GM23338 (cell line): ENCODE data around the gene SLC8B1. TPM values are rescaled to one million over a fixed set of nuclear protein-coding genes. Genes with fewer than 3 reads are reported as not detected.

Experiments
- ATAC-seq: fragments of 200-7000 bp; cut with Tn5 transposase; 3 replicates; pipeline ENCODE4 v1.9.1; 2020
- DNase-seq: peaks from one replicate; pipeline ENCODE4 v3.0.0-alpha.2; 2015; ENCODE audit warnings: low spot score
- H2AFZ ChIP-seq: fragments of 200-600 bp; sonication (generic); 2 replicates; pipeline ENCODE4 v1.8.0; 2016; ENCODE audit warnings: antibody characterized with exemption, mild to moderate bottlenecking, moderate library complexity
- H3F3A ChIP-seq: fragments of 200-600 bp; sonication (generic); replicated peaks from 2 replicates; pipeline ENCODE4 v1.8.0; 2017; ENCODE audit warnings: antibody characterized with exemption, mixed run types, low read depth
- H3K27ac ChIP-seq: fragments of 200-600 bp; sonication (generic); 2 replicates; pipeline ENCODE4 v1.6.1; 2016; ENCODE audit warnings: low read depth
- H3K27me3 ChIP-seq: fragments of 200-600 bp; sonication (generic); 2 replicates; pipeline ENCODE4 v1.8.0; 2016; ENCODE audit warnings: mild to moderate bottlenecking, mixed run types, moderate library complexity; ENCODE audit not compliant: insufficient read depth
- H3K36me3 ChIP-seq: fragments of 200-600 bp; sonication (generic); 2 replicates; pipeline ENCODE4 v1.8.0; 2016; ENCODE audit warnings: mild to moderate bottlenecking; ENCODE audit not compliant: insufficient read depth
- H3K4me1 ChIP-seq: fragments of 200-600 bp; sonication (generic); 2 replicates; pipeline ENCODE4 v1.8.0; 2016; ENCODE audit warnings: mild to moderate bottlenecking, moderate library complexity; ENCODE audit not compliant: insufficient read depth
- H3K4me2 ChIP-seq: fragments of 200-600 bp; sonication (generic); 2 replicates; pipeline ENCODE4 v1.7.1; 2017; ENCODE audit warnings: mixed run types
- H3K4me3 ChIP-seq: fragments of 200-600 bp; sonication (generic); 2 replicates; pipeline ENCODE4 v1.6.1; 2016; ENCODE audit warnings: mixed run types
- H3K79me2 ChIP-seq: fragments of 200-600 bp; sonication (generic); replicated peaks from 2 replicates; pipeline ENCODE4 v1.8.0; 2017; ENCODE audit warnings: mild to moderate bottlenecking; ENCODE audit not compliant: insufficient read depth
- H3K9me2 ChIP-seq: fragments of 200-600 bp; sonication (generic); 2 replicates; pipeline ENCODE4 v1.8.0; 2017; ENCODE audit not compliant: insufficient read depth
- H4K20me1 ChIP-seq: fragments of 200-600 bp; sonication (generic); replicated peaks from 2 replicates; pipeline ENCODE4 v1.8.0; 2017; ENCODE audit warnings: mild to moderate bottlenecking; ENCODE audit not compliant: insufficient read depth
- H3K27ac Mint-ChIP-seq: 2 replicates; pipeline ENCODE4 v1.8.0; 2020; ENCODE audit warnings: inconsistent platforms, mild to moderate bottlenecking, moderate library complexity, mixed read lengths
- H3K27me3 Mint-ChIP-seq: 3 replicates; pipeline ENCODE4 v1.8.0; 2022; ENCODE audit warnings: low read depth, mild to moderate bottlenecking, moderate library complexity, mixed read lengths, inconsistent platforms; ENCODE audit not compliant: insufficient read depth, poor library complexity
- H3K36me3 Mint-ChIP-seq: 3 replicates; pipeline ENCODE4 v1.8.0; 2021; ENCODE audit warnings: low read depth, mild to moderate bottlenecking, inconsistent platforms, moderate library complexity, mixed read lengths
- H3K4me1 Mint-ChIP-seq: 3 replicates; pipeline ENCODE4 v1.8.0; 2020; ENCODE audit warnings: mild to moderate bottlenecking, inconsistent platforms, mixed read lengths
- H3K4me3 Mint-ChIP-seq: 3 replicates; pipeline ENCODE4 v1.8.0; 2021; ENCODE audit warnings: moderate library complexity, mild to moderate bottlenecking, inconsistent platforms, mixed read lengths
- H3K9me3 Mint-ChIP-seq: 3 replicates; pipeline ENCODE4 v1.8.0; 2020; ENCODE audit warnings: moderate library complexity, mild to moderate bottlenecking, inconsistent platforms, mixed read lengths
- EZH2 ChIP-seq: fragments of 200-600 bp; sonication (generic); IDR thresholded peaks from one replicate; pipeline ENCODE4 v1.8.0; 2017; ENCODE audit warnings: antibody characterized with exemption, mild to moderate bottlenecking, low read depth; ENCODE audit not compliant: unreplicated experiment
- EZH2phosphoT487 ChIP-seq: fragments of 200-600 bp; sonication (generic); IDR thresholded peaks from one replicate; pipeline ENCODE4 v1.8.1; 2018; ENCODE audit warnings: antibody characterized with exemption; ENCODE audit not compliant: unreplicated experiment
- JUNB ChIP-seq: IDR thresholded peaks from one replicate; pipeline ENCODE4 v1.6.1; 2016; ENCODE audit warnings: antibody characterized with exemption; ENCODE audit not compliant: unreplicated experiment
- NANOG ChIP-seq: IDR thresholded peaks from 2 replicates; pipeline ENCODE4 v1.6.1; 2016; ENCODE audit warnings: antibody characterized with exemption, borderline replicate concordance
- STAT1 ChIP-seq: IDR thresholded peaks from one replicate; pipeline ENCODE4 v1.6.1; 2016; ENCODE audit warnings: antibody characterized with exemption; ENCODE audit not compliant: unreplicated experiment
- ZNF114 ChIP-seq: fragments of 250-450 bp; sonication (Bioruptor Pico); IDR thresholded peaks from 2 replicates; pipeline ENCODE4 v1.5.0; 2020; ENCODE audit warnings: mild to moderate bottlenecking, moderate library complexity
- ZNF331 ChIP-seq: fragments of 250-450 bp; sonication (Bioruptor Pico); IDR thresholded peaks from 2 replicates; pipeline ENCODE4 v1.5.0; 2020; ENCODE audit warnings: low read depth, mild to moderate bottlenecking, moderate library complexity
- polyA plus RNA-seq: library from polyadenylated mRNA; unstranded; fragments of >200 nt; fragmentation: Nextera tagmentation; extraction: Ambion mirVana; gene quantifications from 2 replicates; pipeline ENCODE4 v1.2.1, GENCODE V29; 2016
- total RNA-seq: library from RNA; depleted of rRNA; stranded (reverse); fragments of >200 nt; shearing (Covaris generic); gene quantifications from 2 replicates; pipeline ENCODE4 v1.2.3, GENCODE V29; 2014
- TF ChIP-seq, protein P1 (sequence below): IDR thresholded peaks from 2 replicates; pipeline ENCODE4 v1.6.1; 2016; ENCODE audit warnings: antibody characterized with exemption
- TF ChIP-seq, protein P2 (sequence below): IDR thresholded peaks from one replicate; pipeline ENCODE4 v1.6.1; 2018; ENCODE audit warnings: antibody characterized with exemption; ENCODE audit not compliant: unreplicated experiment
- TF ChIP-seq, protein P3 (sequence below), 2 experiments: fragments of 200-600 bp in 1 of 2; sonication (generic) in 1 of 2; conservative IDR thresholded peaks; 2 replicates each; pipeline versions ENCODE4 v1.5.1 to v1.6.1; 2016 to 2017; ENCODE audit warnings: antibody characterized with exemption in 2 of 2, low read depth in 2 of 2, mild to moderate bottlenecking in 2 of 2, moderate library complexity in 1 of 2

SLC8B1 gene
- total and polyA plus RNA-seq, 2 experiments from 2014 or later = 6.0 to 8.9 TPM

DNA sequence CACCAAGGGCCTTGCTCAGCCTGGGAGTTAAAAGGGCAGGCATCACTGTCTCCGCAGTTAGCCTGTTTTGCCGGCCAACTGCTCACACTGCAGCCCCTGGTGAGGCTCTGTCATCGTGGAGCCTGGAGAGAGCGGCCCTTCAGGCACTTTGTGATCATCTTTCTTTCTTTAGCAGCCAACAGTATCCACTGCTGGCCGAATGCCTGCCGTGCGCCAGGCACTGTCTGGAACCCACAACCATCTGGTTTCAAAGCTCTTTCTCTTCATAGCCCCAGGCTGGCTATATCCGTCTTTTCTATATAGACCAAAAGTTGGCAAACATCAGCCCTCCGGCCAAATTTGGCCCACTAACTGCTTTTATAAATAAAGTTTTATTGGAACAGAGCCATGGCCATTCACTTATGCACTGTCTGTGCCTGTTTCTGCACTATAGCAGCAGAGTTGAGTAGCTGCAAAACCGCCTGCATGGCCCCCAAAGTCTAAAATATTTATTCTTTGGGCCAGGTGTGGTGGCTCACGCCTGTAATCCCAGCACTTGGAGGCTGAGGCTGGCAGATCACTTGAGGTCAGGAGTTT is 29.5 kb downstream of the SLC8B1 start (continued):
- TF ChIP-seq, protein P1, sequence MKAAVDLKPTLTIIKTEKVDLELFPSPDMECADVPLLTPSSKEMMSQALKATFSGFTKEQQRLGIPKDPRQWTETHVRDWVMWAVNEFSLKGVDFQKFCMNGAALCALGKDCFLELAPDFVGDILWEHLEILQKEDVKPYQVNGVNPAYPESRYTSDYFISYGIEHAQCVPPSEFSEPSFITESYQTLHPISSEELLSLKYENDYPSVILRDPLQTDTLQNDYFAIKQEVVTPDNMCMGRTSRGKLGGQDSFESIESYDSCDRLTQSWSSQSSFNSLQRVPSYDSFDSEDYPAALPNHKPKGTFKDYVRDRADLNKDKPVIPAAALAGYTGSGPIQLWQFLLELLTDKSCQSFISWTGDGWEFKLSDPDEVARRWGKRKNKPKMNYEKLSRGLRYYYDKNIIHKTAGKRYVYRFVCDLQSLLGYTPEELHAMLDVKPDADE = no peak
- TF ChIP-seq, protein P2, sequence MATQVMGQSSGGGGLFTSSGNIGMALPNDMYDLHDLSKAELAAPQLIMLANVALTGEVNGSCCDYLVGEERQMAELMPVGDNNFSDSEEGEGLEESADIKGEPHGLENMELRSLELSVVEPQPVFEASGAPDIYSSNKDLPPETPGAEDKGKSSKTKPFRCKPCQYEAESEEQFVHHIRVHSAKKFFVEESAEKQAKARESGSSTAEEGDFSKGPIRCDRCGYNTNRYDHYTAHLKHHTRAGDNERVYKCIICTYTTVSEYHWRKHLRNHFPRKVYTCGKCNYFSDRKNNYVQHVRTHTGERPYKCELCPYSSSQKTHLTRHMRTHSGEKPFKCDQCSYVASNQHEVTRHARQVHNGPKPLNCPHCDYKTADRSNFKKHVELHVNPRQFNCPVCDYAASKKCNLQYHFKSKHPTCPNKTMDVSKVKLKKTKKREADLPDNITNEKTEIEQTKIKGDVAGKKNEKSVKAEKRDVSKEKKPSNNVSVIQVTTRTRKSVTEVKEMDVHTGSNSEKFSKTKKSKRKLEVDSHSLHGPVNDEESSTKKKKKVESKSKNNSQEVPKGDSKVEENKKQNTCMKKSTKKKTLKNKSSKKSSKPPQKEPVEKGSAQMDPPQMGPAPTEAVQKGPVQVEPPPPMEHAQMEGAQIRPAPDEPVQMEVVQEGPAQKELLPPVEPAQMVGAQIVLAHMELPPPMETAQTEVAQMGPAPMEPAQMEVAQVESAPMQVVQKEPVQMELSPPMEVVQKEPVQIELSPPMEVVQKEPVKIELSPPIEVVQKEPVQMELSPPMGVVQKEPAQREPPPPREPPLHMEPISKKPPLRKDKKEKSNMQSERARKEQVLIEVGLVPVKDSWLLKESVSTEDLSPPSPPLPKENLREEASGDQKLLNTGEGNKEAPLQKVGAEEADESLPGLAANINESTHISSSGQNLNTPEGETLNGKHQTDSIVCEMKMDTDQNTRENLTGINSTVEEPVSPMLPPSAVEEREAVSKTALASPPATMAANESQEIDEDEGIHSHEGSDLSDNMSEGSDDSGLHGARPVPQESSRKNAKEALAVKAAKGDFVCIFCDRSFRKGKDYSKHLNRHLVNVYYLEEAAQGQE = no peak
- no peak for TF ChIP-seq EZH2phosphoT487

DNA sequence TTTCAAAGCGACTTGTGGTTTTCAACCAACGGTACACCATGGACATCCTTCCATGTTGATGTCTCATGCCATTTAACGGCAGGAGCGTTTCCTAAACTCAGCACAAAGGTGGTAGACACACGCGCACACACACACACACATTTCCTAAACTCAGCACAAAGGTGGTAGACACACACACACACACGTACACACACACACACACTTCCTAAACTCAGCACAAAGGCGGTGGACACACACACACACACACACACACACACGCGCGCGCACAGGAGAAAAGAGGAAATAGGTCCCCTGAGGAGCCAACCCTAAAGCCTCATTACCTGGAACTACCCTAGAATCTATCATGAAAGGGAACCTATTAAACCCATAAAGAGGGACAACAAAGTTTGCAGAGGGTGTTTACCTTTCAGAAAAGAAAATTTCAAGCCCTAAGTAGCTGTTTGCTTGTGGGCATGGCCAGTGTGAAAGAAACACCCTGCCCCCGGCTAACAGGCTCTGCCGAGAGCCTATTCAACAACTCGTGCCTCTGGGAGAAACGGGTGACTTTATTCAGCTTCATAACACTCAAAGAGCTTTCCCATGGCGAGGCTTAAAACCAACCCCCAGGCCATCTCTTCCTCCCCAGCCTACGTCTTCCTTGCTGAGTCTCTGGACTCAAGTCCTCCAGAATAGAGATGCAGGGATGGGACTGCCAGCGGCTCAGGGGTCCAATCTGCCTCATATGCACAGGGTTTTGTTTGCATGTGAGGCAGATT is 31.8 kb downstream of the SLC8B1 start:
- H3K4me2 ChIP-seq = no peak overlapping the region
- H3K36me3 ChIP-seq = no peaks in the 10 kb centered on the region
- H3K9me2 ChIP-seq = no peaks in the 10 kb centered on the region
- H2AFZ ChIP-seq = no peak overlapping the region
- peaks cover 12% of the 10 kb centered on the region; the same call in 1 of the 2 replicates for H3K4me1 ChIP-seq
- H3K27ac ChIP-seq = no peak overlapping the region
- TF ChIP-seq EZH2phosphoT487 (no peak), JUNB (no peak)
- H3K79me2 ChIP-seq = no peaks in the 10 kb centered on the region
- Mint-ChIP-seq H3K9me3 (no peaks in the 10 kb centered on the region; the same call in 2 of the 3 replicates), H3K27me3 (peaks cover 10% of the 10 kb centered on the region), H3K27ac (peak overlapping the region; percentile 21), H3K4me3 (no peak overlapping the region), H3K36me3 (no peaks in the 10 kb centered on the region), H3K4me1 (peaks cover 28% of the 10 kb centered on the region)
- DNase-seq (no peak), ATAC-seq (no peak)
- H3K4me3 ChIP-seq = no peak overlapping the region
- no peaks in the 10 kb centered on the region for H3K27me3 ChIP-seq
- H4K20me1 ChIP-seq = no peaks in the 10 kb centered on the region
- H3F3A ChIP-seq = 0 out of 2 replicates have a peak, but pooled peaks cover 3% of the 10 kb centered on the region

DNA sequence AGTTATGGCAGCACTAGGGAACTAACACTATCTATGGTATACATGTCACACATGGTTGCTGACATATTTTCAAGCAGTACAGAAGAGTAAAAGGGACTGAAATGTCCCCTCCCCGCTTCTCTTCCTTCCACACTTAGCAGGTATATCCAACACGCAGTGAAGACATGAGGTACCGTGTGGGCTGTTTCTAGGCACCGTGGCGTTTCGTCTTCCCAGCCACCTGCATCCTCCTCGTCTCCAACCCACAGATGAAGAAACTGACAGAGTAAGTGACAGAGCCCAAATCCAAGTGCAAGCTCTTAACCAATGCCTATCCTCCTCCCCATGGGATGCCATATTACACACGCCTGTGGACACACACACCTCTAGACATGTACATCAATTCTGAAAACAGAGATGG is 32.4 kb downstream of the SLC8B1 start:
- H3K4me1 ChIP-seq = peaks cover 12% of the 10 kb centered on the region; the same call in 1 of the 2 replicates
- Mint-ChIP-seq H3K4me1 (peaks cover 28% of the 10 kb centered on the region), H3K4me3 (no peak overlapping the region), H3K27me3 (peaks cover 10% of the 10 kb centered on the region), H3K27ac (no peak overlapping the region), H3K36me3 (no peaks in the 10 kb centered on the region), H3K9me3 (no peaks in the 10 kb centered on the region; the same call in 2 of the 3 replicates)
- no peaks in the 10 kb centered on the region for H3K27me3 ChIP-seq
- H3K4me3 ChIP-seq = no peak overlapping the region
- H3K36me3 ChIP-seq = no peaks in the 10 kb centered on the region
- no peak for DNase-seq
- no peaks in the 10 kb centered on the region for H4K20me1 ChIP-seq
- H3K4me2 ChIP-seq = no peak overlapping the region
- no peaks in the 10 kb centered on the region for H3K79me2 ChIP-seq
- no peak overlapping the region for H3K27ac ChIP-seq
- 0 out of 2 replicates have a peak, but pooled peaks cover 3% of the 10 kb centered on the region for H3F3A ChIP-seq
- no peak overlapping the region for H2AFZ ChIP-seq
- H3K9me2 ChIP-seq = no peaks in the 10 kb centered on the region
- no peak for ATAC-seq
- TF ChIP-seq STAT1 (no peak), ZNF331 (no peak), ZNF114 (CRISPR knock-in tag) (no peak), NANOG (no peak), EZH2 (no peak)
- TF ChIP-seq, protein P3, sequence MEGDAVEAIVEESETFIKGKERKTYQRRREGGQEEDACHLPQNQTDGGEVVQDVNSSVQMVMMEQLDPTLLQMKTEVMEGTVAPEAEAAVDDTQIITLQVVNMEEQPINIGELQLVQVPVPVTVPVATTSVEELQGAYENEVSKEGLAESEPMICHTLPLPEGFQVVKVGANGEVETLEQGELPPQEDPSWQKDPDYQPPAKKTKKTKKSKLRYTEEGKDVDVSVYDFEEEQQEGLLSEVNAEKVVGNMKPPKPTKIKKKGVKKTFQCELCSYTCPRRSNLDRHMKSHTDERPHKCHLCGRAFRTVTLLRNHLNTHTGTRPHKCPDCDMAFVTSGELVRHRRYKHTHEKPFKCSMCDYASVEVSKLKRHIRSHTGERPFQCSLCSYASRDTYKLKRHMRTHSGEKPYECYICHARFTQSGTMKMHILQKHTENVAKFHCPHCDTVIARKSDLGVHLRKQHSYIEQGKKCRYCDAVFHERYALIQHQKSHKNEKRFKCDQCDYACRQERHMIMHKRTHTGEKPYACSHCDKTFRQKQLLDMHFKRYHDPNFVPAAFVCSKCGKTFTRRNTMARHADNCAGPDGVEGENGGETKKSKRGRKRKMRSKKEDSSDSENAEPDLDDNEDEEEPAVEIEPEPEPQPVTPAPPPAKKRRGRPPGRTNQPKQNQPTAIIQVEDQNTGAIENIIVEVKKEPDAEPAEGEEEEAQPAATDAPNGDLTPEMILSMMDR (conservative IDR thresholded peaks at IDR 0.05; ENCODE audit: low read depth in 2 of 2) = no peak
- TF ChIP-seq, protein P2 = no peak
